ENCODE results near the gene CNKSR3. TPM values are rescaled to one million over a fixed set of nuclear protein-coding genes. Genes with fewer than 3 reads are reported as not detected.
A peak's percentile ranks its signal among the peaks of the same experiment; 100 is the strongest.

The CNKSR3 gene
- total RNA-seq, 4 donors from 2014 or later = 11.7 to 22.7 (median 13.7) TPM

GRCh38 chr6:154461348-154461747 is 49.1 kb downstream of the CNKSR3 start:
- H3K27ac ChIP-seq = peak overlapping the region in 1 of 4 donors; percentile 10

GRCh38 chr6:154460306-154461071 is 50.0 kb downstream of the CNKSR3 start:
- Histone ChIP-seq H3K4me1 (peaks cover 0 to 28% (median 7%) of the 10 kb centered on the region in 4 donors), H3K36me3 (no peaks in the 10 kb centered on the region), H3K9me3 (no peaks in the 10 kb centered on the region), H3K27ac (peak overlapping the region in 2 of 4 donors; percentile 43 to 47), H3K4me3 (no peak overlapping the region), H3K27me3 (no peaks in the 10 kb centered on the region)
- no peak for DNase-seq (ENCODE audit: low spot score in 2 of 2)
- WGBS, 2 donors = 90 to 92% methylated on average over 13 of the region's 13 CpGs
- no peak for TF ChIP-seq EP300 (IDR thresholded peaks at IDR 0.05)
- no peak for TF ChIP-seq POLR2A (IDR thresholded peaks at IDR 0.05)
- TF ChIP-seq CTCF (IDR thresholded peaks at IDR 0.05) = no peak

More at GRCh38 chr6:154461348-154461747, 49.1 kb downstream of the CNKSR3 start:
- 95 to 97% methylated on average over 2 of the region's 2 CpGs for WGBS, 2 donors
- H3K4me1 ChIP-seq = peaks cover 0 to 28% (median 7%) of the 10 kb centered on the region in 4 donors
- no peak for DNase-seq (ENCODE audit: low spot score in 2 of 2)
- H3K9me3 ChIP-seq = no peaks in the 10 kb centered on the region
- H3K27me3 ChIP-seq = no peaks in the 10 kb centered on the region
- TF ChIP-seq POLR2A (IDR thresholded peaks at IDR 0.05) = no peak
- no peak for TF ChIP-seq CTCF (IDR thresholded peaks at IDR 0.05)
- no peak overlapping the region for H3K4me3 ChIP-seq
- no peaks in the 10 kb centered on the region for H3K36me3 ChIP-seq

GRCh38 chr6:154459513-154459912 is 51.0 kb downstream of the CNKSR3 start:
- WGBS, 2 donors = 91% methylated on average over 6 of the region's 6 CpGs
- DNase-seq (ENCODE audit: low spot score in 2 of 2) = no peak
- no peak overlapping the region for H3K4me3 ChIP-seq
- H3K36me3 ChIP-seq = no peaks in the 10 kb centered on the region
- H3K27ac ChIP-seq = peak overlapping the region in 2 of 4 donors; percentile 43 to 47
- peaks cover 0 to 28% (median 7%) of the 10 kb centered on the region in 4 donors for H3K4me1 ChIP-seq
- TF ChIP-seq CTCF (IDR thresholded peaks at IDR 0.05) = no peak
- no peak for TF ChIP-seq POLR2A (IDR thresholded peaks at IDR 0.05)
- no peak for TF ChIP-seq EP300 (IDR thresholded peaks at IDR 0.05)
- no peaks in the 10 kb centered on the region for H3K9me3 ChIP-seq
- no peaks in the 10 kb centered on the region for H3K27me3 ChIP-seq

GRCh38 chr6:154458565-154459470 is 51.7 kb downstream of the CNKSR3 start:
- Histone ChIP-seq H3K4me1 (peaks cover 0 to 28% (median 7%) of the 10 kb centered on the region in 4 donors), H3K27me3 (no peaks in the 10 kb centered on the region), H3K36me3 (no peaks in the 10 kb centered on the region), H3K4me3 (no peak overlapping the region), H3K9me3 (no peaks in the 10 kb centered on the region), H3K27ac (peak overlapping the region in 2 of 4 donors; percentile 37 to 47)
- WGBS, 2 donors = 47 to 55% methylated on average over 8 of the region's 8 CpGs
- DNase-seq (ENCODE audit: low spot score in 2 of 2) = no peak
- TF ChIP-seq POLR2A (IDR thresholded peaks at IDR 0.05) (no peak), EP300 (IDR thresholded peaks at IDR 0.05) (no peak), CTCF (IDR thresholded peaks at IDR 0.05) (no peak)
